WTC11 (cell line): Measurements from ENCODE around the gene KCTD11. TPM values are rescaled to one million over a fixed set of nuclear protein-coding genes. Genes with fewer than 3 reads are reported as not detected.
A peak's percentile ranks its signal among the peaks of the same experiment; 100 is the strongest.

Experiments used
- ATAC-seq: fragments of 200-7000 bp; cut with Tn5 transposase; 2 replicates; pipeline ENCODE4 v1.10.0; 2021; ENCODE audit warnings: mild to moderate bottlenecking, moderate library complexity
- CTCF ChIA-PET: fragments of 300-600 bp; sonication (Branson Sonifier 250); formaldehyde crosslinking; loops from one replicate; lab custom pipeline; 2021; ENCODE audit warnings: antibody characterized with exemption; lab: Charles Lee
- POLR2A ChIA-PET: fragments of 350-600 bp; sonication (Branson Sonifier 250); formaldehyde crosslinking; loops from one replicate; lab custom pipeline; 2021; ENCODE audit warnings: antibody characterized with exemption; lab: Charles Lee
- DNase-seq: peaks from one replicate; pipeline ENCODE4 v3.0.0; 2021; ENCODE audit warnings: low spot score
- H3K27ac Mint-ChIP-seq: 2 replicates; pipeline ENCODE4 v1.8.0; 2021; ENCODE audit warnings: mixed read lengths
- H3K27me3 Mint-ChIP-seq: 2 replicates; pipeline ENCODE4 v1.8.0; 2021; ENCODE audit warnings: low read depth, mild to moderate bottlenecking, moderate library complexity, mixed read lengths
- H3K36me3 Mint-ChIP-seq: 2 replicates; pipeline ENCODE4 v1.8.0; 2021; ENCODE audit warnings: mixed read lengths
- H3K4me1 Mint-ChIP-seq: 2 replicates; pipeline ENCODE4 v1.8.0; 2022; ENCODE audit warnings: mixed read lengths
- H3K4me3 Mint-ChIP-seq: 2 replicates; pipeline ENCODE4 v1.8.0; 2021; ENCODE audit warnings: mild to moderate bottlenecking, moderate library complexity, mixed read lengths
- H3K9me3 Mint-ChIP-seq: 2 replicates; pipeline ENCODE4 v1.8.0; 2021; ENCODE audit warnings: mixed read lengths
- ESRRA ChIP-seq: sonication (generic); formaldehyde crosslinking; IDR thresholded peaks from 2 replicates; pipeline ENCODE4 v1.8.1; 2022; ENCODE audit warnings: mild to moderate bottlenecking, missing genetic modification reagents, borderline replicate concordance
- ETV6 ChIP-seq: sonication (generic); formaldehyde crosslinking; IDR thresholded peaks from 2 replicates; pipeline ENCODE4 v1.8.1; 2022; ENCODE audit warnings: mild to moderate bottlenecking, missing genetic modification reagents
- GABPB1 ChIP-seq: sonication (generic); formaldehyde crosslinking; IDR thresholded peaks from 2 replicates; pipeline ENCODE4 v1.8.1; 2023; ENCODE audit warnings: mild to moderate bottlenecking, missing genetic modification reagents
- GRHL2 ChIP-seq: fragments of 250-450 bp; sonication (Bioruptor Pico); IDR thresholded peaks from 2 replicates; pipeline ENCODE4 v1.8.0; 2022; ENCODE audit warnings: mild to moderate bottlenecking, moderate library complexity; ENCODE audit not compliant: insufficient replicate concordance, severe bottlenecking
- JUN ChIP-seq: sonication (generic); formaldehyde crosslinking; IDR thresholded peaks from 2 replicates; pipeline ENCODE4 v1.8.0; 2023; ENCODE audit warnings: mild to moderate bottlenecking, missing genetic modification reagents
- NFYB ChIP-seq: sonication (generic); formaldehyde crosslinking; conservative IDR thresholded peaks from 2 replicates; pipeline ENCODE4 v1.8.0; 2022; ENCODE audit warnings: low read depth, missing genetic modification reagents
- NR3C1 ChIP-seq: sonication (generic); formaldehyde crosslinking; conservative IDR thresholded peaks from 2 replicates; pipeline ENCODE4 v1.8.1; 2023; ENCODE audit warnings: low read depth, mild to moderate bottlenecking, missing genetic modification reagents
- PRRX2 ChIP-seq: fragments of 250-450 bp; sonication (Bioruptor Pico); IDR thresholded peaks from 2 replicates; pipeline ENCODE4 v1.8.0; 2021; ENCODE audit warnings: mild to moderate bottlenecking
- total RNA-seq: library from RNA; stranded (reverse); gene quantifications from 3 replicates; pipeline ENCODE4 v1.2.3, GENCODE V29; 2021
- TF ChIP-seq, protein P1 (sequence below): fragments of 250-450 bp; sonication (Bioruptor Pico); IDR thresholded peaks from 2 replicates; pipeline ENCODE4 v1.9.0; 2021; ENCODE audit warnings: mild to moderate bottlenecking, borderline replicate concordance
- TF ChIP-seq, protein P2 (sequence below): sonication (generic); formaldehyde crosslinking; IDR thresholded peaks from 2 replicates; pipeline ENCODE4 v1.8.1; 2023; ENCODE audit warnings: mild to moderate bottlenecking, moderate library complexity, missing genetic modification reagents
- TF ChIP-seq, protein P3 (sequence below): fragments of 250-450 bp; sonication (Bioruptor Pico); IDR thresholded peaks from 2 replicates; pipeline ENCODE4 v1.9.0; 2021; ENCODE audit warnings: moderate library complexity, mild to moderate bottlenecking, inconsistent platforms, borderline replicate concordance
- TF ChIP-seq, protein P4 (sequence below): sonication (generic); formaldehyde crosslinking; IDR thresholded peaks from 2 replicates; pipeline ENCODE4 v1.8.0; 2023; ENCODE audit warnings: mild to moderate bottlenecking, missing genetic modification reagents
- TF ChIP-seq, protein P5 (sequence below): sonication (generic); formaldehyde crosslinking; IDR thresholded peaks from 2 replicates; pipeline ENCODE4 v1.8.0; 2022; ENCODE audit warnings: mild to moderate bottlenecking, missing genetic modification reagents
- TF ChIP-seq, protein P6 (sequence below): sonication (generic); formaldehyde crosslinking; IDR thresholded peaks from 2 replicates; pipeline ENCODE4 v1.8.0; 2023; ENCODE audit warnings: missing genetic modification reagents, mild to moderate bottlenecking, borderline replicate concordance

KCTD11 gene
- total RNA-seq, 1 experiment from 2014 or later, result 8.1 TPM

DNA sequence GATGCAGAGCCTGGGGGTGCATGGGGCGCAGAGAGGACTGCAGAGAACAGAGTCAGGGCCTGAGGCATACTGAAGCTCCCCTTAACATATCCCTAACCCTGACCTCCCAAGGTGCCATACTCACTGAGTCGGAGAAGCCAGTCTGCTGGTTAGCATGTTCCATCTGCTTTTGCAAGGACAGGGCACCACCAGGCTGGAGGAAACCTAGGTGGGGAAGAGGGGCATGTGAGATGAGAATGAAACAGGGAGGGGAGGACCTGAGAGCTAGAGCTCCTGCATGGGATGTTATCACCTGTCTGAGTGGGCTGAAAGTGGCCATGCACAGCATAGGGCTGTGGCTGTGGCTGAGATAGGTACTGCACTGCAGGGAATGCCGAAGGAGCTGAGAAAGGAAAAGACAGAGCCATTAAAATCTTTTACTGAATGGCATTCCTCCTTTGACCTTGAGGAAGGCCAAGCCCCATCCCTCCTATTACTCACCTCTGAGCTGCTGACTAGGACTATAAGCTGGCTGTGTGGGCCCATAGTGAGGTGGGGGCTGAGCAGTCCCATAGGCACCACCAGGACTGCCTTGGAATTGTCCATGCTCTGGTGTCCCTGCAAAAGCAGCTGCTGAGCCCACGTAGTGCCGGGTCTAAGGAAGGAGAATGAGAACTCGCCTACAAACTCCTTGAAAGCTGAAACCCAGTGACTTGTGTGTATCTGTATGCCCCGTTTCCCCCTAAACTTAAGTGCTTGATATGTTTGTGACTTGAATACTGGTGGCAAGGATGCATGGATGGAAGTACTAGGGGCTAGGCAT, 38.7 kb upstream of the KCTD11 start (continued):
- TF ChIP-seq ESRRA (CRISPR knock-in tag), result no peak
- TF ChIP-seq, protein P1, sequence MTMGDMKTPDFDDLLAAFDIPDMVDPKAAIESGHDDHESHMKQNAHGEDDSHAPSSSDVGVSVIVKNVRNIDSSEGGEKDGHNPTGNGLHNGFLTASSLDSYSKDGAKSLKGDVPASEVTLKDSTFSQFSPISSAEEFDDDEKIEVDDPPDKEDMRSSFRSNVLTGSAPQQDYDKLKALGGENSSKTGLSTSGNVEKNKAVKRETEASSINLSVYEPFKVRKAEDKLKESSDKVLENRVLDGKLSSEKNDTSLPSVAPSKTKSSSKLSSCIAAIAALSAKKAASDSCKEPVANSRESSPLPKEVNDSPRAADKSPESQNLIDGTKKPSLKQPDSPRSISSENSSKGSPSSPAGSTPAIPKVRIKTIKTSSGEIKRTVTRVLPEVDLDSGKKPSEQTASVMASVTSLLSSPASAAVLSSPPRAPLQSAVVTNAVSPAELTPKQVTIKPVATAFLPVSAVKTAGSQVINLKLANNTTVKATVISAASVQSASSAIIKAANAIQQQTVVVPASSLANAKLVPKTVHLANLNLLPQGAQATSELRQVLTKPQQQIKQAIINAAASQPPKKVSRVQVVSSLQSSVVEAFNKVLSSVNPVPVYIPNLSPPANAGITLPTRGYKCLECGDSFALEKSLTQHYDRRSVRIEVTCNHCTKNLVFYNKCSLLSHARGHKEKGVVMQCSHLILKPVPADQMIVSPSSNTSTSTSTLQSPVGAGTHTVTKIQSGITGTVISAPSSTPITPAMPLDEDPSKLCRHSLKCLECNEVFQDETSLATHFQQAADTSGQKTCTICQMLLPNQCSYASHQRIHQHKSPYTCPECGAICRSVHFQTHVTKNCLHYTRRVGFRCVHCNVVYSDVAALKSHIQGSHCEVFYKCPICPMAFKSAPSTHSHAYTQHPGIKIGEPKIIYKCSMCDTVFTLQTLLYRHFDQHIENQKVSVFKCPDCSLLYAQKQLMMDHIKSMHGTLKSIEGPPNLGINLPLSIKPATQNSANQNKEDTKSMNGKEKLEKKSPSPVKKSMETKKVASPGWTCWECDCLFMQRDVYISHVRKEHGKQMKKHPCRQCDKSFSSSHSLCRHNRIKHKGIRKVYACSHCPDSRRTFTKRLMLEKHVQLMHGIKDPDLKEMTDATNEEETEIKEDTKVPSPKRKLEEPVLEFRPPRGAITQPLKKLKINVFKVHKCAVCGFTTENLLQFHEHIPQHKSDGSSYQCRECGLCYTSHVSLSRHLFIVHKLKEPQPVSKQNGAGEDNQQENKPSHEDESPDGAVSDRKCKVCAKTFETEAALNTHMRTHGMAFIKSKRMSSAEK (CRISPR knock-in tag), result no peak

DNA sequence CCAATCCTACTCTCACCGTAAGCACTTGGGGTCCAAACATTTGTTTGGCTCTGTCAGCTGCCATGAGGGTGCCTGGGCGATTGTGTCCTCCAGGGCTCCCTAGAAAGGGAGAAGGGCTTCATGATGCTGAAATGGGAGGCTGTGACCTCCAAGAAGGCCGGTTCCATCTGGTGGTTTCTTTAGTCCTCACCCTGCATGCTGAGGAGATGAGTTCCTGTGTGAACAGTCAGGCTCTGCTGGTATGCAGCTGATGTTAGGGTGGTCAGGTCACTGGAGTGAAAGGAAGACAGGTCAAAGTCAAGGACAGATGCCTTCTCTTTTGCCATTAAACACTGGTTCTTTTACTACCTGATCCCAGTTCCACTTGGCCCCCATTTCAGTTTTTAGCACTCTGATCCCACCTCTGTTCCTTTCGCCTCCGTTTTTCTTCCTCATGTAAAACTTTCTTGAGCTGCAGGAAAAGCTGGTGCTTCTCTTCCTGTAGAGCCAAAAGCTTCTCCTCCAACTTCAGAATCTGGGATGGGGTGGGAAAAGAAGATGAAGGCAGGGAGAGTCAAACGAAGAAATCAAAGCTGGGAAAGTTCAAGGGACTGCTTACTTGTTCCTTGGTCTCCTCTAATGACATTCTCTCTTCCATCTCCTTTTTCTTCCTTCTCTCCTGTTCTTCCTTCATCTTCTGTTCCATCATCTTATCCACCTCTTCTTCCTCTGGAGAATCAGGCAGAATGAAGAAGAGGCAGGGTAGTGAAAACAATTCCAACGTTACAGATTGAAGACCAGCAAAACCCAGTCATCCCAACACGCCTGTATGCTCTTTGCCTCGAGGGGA, 37.9 kb upstream of the KCTD11 start:
- Mint-ChIP-seq H3K9me3 (no peaks in the 10 kb centered on the region), H3K27me3 (no peaks in the 10 kb centered on the region), H3K4me1 (peaks cover 38% of the 10 kb centered on the region), H3K36me3 (peaks cover 58% of the 10 kb centered on the region), H3K4me3 (peak overlapping the region; percentile 73), H3K27ac (peak overlapping the region; percentile 95)
- TF ChIP-seq ETV6 (CRISPR knock-in tag), result no peak
- TF ChIP-seq, protein P2, sequence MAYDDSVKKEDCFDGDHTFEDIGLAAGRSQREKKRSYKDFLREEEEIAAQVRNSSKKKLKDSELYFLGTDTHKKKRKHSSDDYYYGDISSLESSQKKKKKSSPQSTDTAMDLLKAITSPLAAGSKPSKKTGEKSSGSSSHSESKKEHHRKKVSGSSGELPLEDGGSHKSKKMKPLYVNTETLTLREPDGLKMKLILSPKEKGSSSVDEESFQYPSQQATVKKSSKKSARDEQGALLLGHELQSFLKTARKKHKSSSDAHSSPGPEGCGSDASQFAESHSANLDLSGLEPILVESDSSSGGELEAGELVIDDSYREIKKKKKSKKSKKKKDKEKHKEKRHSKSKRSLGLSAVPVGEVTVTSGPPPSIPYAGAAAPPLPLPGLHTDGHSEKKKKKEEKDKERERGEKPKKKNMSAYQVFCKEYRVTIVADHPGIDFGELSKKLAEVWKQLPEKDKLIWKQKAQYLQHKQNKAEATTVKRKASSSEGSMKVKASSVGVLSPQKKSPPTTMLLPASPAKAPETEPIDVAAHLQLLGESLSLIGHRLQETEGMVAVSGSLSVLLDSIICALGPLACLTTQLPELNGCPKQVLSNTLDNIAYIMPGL (CRISPR knock-in tag), result no peak
- no peak for TF ChIP-seq NFYB (CRISPR knock-in tag)
- TF ChIP-seq, protein P3, sequence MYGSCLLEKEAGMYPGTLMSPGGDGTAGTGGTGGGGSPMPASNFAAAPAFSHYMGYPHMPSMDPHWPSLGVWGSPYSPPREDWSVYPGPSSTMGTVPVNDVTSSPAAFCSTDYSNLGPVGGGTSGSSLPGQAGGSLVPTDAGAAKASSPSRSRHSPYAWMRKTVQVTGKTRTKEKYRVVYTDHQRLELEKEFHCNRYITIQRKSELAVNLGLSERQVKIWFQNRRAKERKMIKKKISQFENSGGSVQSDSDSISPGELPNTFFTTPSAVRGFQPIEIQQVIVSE (CRISPR knock-in tag), result no peak
- TF ChIP-seq, protein P4, sequence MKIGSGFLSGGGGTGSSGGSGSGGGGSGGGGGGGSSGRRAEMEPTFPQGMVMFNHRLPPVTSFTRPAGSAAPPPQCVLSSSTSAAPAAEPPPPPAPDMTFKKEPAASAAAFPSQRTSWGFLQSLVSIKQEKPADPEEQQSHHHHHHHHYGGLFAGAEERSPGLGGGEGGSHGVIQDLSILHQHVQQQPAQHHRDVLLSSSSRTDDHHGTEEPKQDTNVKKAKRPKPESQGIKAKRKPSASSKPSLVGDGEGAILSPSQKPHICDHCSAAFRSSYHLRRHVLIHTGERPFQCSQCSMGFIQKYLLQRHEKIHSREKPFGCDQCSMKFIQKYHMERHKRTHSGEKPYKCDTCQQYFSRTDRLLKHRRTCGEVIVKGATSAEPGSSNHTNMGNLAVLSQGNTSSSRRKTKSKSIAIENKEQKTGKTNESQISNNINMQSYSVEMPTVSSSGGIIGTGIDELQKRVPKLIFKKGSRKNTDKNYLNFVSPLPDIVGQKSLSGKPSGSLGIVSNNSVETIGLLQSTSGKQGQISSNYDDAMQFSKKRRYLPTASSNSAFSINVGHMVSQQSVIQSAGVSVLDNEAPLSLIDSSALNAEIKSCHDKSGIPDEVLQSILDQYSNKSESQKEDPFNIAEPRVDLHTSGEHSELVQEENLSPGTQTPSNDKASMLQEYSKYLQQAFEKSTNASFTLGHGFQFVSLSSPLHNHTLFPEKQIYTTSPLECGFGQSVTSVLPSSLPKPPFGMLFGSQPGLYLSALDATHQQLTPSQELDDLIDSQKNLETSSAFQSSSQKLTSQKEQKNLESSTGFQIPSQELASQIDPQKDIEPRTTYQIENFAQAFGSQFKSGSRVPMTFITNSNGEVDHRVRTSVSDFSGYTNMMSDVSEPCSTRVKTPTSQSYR (CRISPR knock-in tag), result no peak
- no peak for TF ChIP-seq PRRX2 (CRISPR knock-in tag)
- TF ChIP-seq JUN (CRISPR knock-in tag), result no peak
- TF ChIP-seq, protein P5, sequence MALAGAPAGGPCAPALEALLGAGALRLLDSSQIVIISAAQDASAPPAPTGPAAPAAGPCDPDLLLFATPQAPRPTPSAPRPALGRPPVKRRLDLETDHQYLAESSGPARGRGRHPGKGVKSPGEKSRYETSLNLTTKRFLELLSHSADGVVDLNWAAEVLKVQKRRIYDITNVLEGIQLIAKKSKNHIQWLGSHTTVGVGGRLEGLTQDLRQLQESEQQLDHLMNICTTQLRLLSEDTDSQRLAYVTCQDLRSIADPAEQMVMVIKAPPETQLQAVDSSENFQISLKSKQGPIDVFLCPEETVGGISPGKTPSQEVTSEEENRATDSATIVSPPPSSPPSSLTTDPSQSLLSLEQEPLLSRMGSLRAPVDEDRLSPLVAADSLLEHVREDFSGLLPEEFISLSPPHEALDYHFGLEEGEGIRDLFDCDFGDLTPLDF (CRISPR knock-in tag), result no peak
- TF ChIP-seq GABPB1 (CRISPR knock-in tag), result no peak
- no peak for TF ChIP-seq NR3C1 (CRISPR knock-in tag)
- TF ChIP-seq GRHL2 (CRISPR knock-in tag), result no peak
- TF ChIP-seq, protein P6, sequence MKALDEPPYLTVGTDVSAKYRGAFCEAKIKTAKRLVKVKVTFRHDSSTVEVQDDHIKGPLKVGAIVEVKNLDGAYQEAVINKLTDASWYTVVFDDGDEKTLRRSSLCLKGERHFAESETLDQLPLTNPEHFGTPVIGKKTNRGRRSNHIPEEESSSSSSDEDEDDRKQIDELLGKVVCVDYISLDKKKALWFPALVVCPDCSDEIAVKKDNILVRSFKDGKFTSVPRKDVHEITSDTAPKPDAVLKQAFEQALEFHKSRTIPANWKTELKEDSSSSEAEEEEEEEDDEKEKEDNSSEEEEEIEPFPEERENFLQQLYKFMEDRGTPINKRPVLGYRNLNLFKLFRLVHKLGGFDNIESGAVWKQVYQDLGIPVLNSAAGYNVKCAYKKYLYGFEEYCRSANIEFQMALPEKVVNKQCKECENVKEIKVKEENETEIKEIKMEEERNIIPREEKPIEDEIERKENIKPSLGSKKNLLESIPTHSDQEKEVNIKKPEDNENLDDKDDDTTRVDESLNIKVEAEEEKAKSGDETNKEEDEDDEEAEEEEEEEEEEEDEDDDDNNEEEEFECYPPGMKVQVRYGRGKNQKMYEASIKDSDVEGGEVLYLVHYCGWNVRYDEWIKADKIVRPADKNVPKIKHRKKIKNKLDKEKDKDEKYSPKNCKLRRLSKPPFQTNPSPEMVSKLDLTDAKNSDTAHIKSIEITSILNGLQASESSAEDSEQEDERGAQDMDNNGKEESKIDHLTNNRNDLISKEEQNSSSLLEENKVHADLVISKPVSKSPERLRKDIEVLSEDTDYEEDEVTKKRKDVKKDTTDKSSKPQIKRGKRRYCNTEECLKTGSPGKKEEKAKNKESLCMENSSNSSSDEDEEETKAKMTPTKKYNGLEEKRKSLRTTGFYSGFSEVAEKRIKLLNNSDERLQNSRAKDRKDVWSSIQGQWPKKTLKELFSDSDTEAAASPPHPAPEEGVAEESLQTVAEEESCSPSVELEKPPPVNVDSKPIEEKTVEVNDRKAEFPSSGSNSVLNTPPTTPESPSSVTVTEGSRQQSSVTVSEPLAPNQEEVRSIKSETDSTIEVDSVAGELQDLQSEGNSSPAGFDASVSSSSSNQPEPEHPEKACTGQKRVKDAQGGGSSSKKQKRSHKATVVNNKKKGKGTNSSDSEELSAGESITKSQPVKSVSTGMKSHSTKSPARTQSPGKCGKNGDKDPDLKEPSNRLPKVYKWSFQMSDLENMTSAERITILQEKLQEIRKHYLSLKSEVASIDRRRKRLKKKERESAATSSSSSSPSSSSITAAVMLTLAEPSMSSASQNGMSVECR, result no peak
- no peak for ATAC-seq
- DNase-seq, result no peak
- CTCF ChIA-PET, result interaction anchor here (0.8 to 3.3 kb wide), 15 partner anchors 15 to 275 kb away, joined by 3 to 19 read pairs (median 5); partner anchors contain the start of genes GABARAP, NEURL4, SLC2A4 and TMEM256
- POLR2A ChIA-PET, result interaction anchor here (1.3 to 3.9 kb wide), 4 partner anchors 15 to 246 kb away, joined by 3 to 21 read pairs (median 4); partner anchors contain the start of genes ACADVL, ACAP1, DLG4 and NEURL4
